ENCODE measurements around the gene TEAD4. TPM values are rescaled to one million over a fixed set of nuclear protein-coding genes. Genes with fewer than 3 reads are reported as not detected.

Gene TEAD4
- total RNA-seq, 1 experiment from 2014 or later = 9.4 TPM

GRCh38 chr12:3002646-3003045 is 43.4 kb downstream of the TEAD4 start:
- no peak for DNase-seq (ENCODE audit: low spot score)

- DNase-seq (ENCODE audit: low spot score) = no peak
Measured at GRCh38 chr12:3003357-3003992, 44.3 kb downstream of the TEAD4 start.

GRCh38 chr12:3004655-3005565 is 45.7 kb downstream of the TEAD4 start:
- peak; percentile 8 for DNase-seq (ENCODE audit: low spot score)

- DNase-seq (ENCODE audit: low spot score) = no peak
Measured at GRCh38 chr12:3005736-3006135, 46.5 kb downstream of the TEAD4 start.

- DNase-seq (ENCODE audit: low spot score) = no peak
Measured at GRCh38 chr12:3009780-3010179, 50.6 kb downstream of the TEAD4 start.

GRCh38 chr12:3010214-3010930 is 51.2 kb downstream of the TEAD4 start:
- no peak for DNase-seq (ENCODE audit: low spot score)

- DNase-seq (ENCODE audit: low spot score) = no peak
Measured at GRCh38 chr12:3012786-3013185, 53.6 kb downstream of the TEAD4 start.

- DNase-seq (ENCODE audit: low spot score) = no peak
Measured at GRCh38 chr12:3014641-3015040, 55.4 kb downstream of the TEAD4 start.

GRCh38 chr12:3015356-3015755 is 56.2 kb downstream of the TEAD4 start:
- DNase-seq (ENCODE audit: low spot score) = no peak

- no peak for DNase-seq (ENCODE audit: low spot score)
Measured at GRCh38 chr12:3016191-3016590, 57.0 kb downstream of the TEAD4 start.

GRCh38 chr12:3017281-3017680 is 58.1 kb downstream of the TEAD4 start:
- DNase-seq (ENCODE audit: low spot score) = no peak

GRCh38 chr12:3018284-3019004 is 59.2 kb downstream of the TEAD4 start:
- DNase-seq (ENCODE audit: low spot score) = no peak

GRCh38 chr12:3019005-3019680 is 59.9 kb downstream of the TEAD4 start:
- DNase-seq (ENCODE audit: low spot score) = no peak

- DNase-seq (ENCODE audit: low spot score) = no peak
Measured at GRCh38 chr12:3020399-3020798, 61.2 kb downstream of the TEAD4 start.

- DNase-seq (ENCODE audit: low spot score) = no peak
Measured at GRCh38 chr12:3020850-3021435, 61.7 kb downstream of the TEAD4 start.

GRCh38 chr12:3022411-3022810 is 63.2 kb downstream of the TEAD4 start:
- no peak for DNase-seq (ENCODE audit: low spot score)

- DNase-seq (ENCODE audit: low spot score) = no peak
Measured at GRCh38 chr12:3022961-3023360, 63.8 kb downstream of the TEAD4 start.

- DNase-seq (ENCODE audit: low spot score) = no peak
Measured at GRCh38 chr12:3028108-3028507, 68.9 kb downstream of the TEAD4 start.

GRCh38 chr12:3030821-3031429 is 71.7 kb downstream of the TEAD4 start:
- no peak for DNase-seq (ENCODE audit: low spot score)

- DNase-seq (ENCODE audit: low spot score) = no peak
Measured at GRCh38 chr12:3032161-3032560, 73.0 kb downstream of the TEAD4 start.
